Progenitor cell of endocrine pancreas (in vitro differentiated cells): ENCODE data around the gene RAPGEF1. TPM values are rescaled to one million over a fixed set of nuclear protein-coding genes. Genes with fewer than 3 reads are reported as not detected.

Experiments used
- DNase-seq: peaks from one replicate; pipeline ENCODE4 v3.0.0; 2021; ENCODE audit warnings: low spot score; ENCODE audit not compliant: unreplicated experiment
- H3K27ac Mint-ChIP-seq: 2 replicates; pipeline ENCODE4 v1.8.0; 2021; ENCODE audit warnings: mild to moderate bottlenecking, moderate library complexity, mixed read lengths
- H3K27me3 Mint-ChIP-seq: 2 replicates; pipeline ENCODE4 v1.8.0; 2021; ENCODE audit warnings: mixed read lengths
- H3K36me3 Mint-ChIP-seq: 2 replicates; pipeline ENCODE4 v1.8.0; 2022; ENCODE audit warnings: mixed read lengths; ENCODE audit not compliant: insufficient read depth
- H3K4me1 Mint-ChIP-seq: 2 replicates; pipeline ENCODE4 v1.8.0; 2021; ENCODE audit warnings: low read depth, mixed read lengths
- H3K4me3 Mint-ChIP-seq: 2 replicates; pipeline ENCODE4 v1.8.0; 2021; ENCODE audit warnings: low read depth, mild to moderate bottlenecking, moderate library complexity, mixed read lengths
- H3K9me3 Mint-ChIP-seq: 2 replicates; pipeline ENCODE4 v1.8.0; 2021; ENCODE audit warnings: low read depth, mixed read lengths
- total RNA-seq: library from RNA; stranded (reverse); gene quantifications from 2 replicates; pipeline ENCODE4 v1.2.1, GENCODE V29; 2021
- TF ChIP-seq, protein P1 (sequence below): fragments of 200-600 bp; sonication (generic); IDR thresholded peaks from one replicate; pipeline ENCODE4 v1.5.0; 2021; ENCODE audit warnings: antibody characterized with exemption, mild to moderate bottlenecking; ENCODE audit not compliant: unreplicated experiment

Gene RAPGEF1
- total RNA-seq, 1 donor from 2014 or later = 57.3 TPM

- H3K36me3 Mint-ChIP-seq = no peaks in the 10 kb centered on the region
- H3K27ac Mint-ChIP-seq = no peak overlapping the region
- no peaks in the 10 kb centered on the region for H3K27me3 Mint-ChIP-seq
- TF ChIP-seq, protein P1, sequence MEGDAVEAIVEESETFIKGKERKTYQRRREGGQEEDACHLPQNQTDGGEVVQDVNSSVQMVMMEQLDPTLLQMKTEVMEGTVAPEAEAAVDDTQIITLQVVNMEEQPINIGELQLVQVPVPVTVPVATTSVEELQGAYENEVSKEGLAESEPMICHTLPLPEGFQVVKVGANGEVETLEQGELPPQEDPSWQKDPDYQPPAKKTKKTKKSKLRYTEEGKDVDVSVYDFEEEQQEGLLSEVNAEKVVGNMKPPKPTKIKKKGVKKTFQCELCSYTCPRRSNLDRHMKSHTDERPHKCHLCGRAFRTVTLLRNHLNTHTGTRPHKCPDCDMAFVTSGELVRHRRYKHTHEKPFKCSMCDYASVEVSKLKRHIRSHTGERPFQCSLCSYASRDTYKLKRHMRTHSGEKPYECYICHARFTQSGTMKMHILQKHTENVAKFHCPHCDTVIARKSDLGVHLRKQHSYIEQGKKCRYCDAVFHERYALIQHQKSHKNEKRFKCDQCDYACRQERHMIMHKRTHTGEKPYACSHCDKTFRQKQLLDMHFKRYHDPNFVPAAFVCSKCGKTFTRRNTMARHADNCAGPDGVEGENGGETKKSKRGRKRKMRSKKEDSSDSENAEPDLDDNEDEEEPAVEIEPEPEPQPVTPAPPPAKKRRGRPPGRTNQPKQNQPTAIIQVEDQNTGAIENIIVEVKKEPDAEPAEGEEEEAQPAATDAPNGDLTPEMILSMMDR = no peak
- no peak overlapping the region for H3K4me3 Mint-ChIP-seq
- peaks cover 19% of the 10 kb centered on the region for H3K4me1 Mint-ChIP-seq
- no peaks in the 10 kb centered on the region for H3K9me3 Mint-ChIP-seq
- no peak for DNase-seq
These were observed 68.7 kb downstream of the RAPGEF1 start for GRCh38 chr9:131671133-131671520.

GRCh38 chr9:131670247-131671132 lies 69.4 kb downstream of the RAPGEF1 start:
- Mint-ChIP-seq H3K27me3 (no peaks in the 10 kb centered on the region), H3K4me1 (peaks cover 19% of the 10 kb centered on the region), H3K27ac (no peak overlapping the region), H3K36me3 (peaks cover 2% of the 10 kb centered on the region), H3K4me3 (no peak overlapping the region), H3K9me3 (no peaks in the 10 kb centered on the region)
- TF ChIP-seq, protein P1 = no peak
- no peak for DNase-seq

- no peak for DNase-seq
These were observed 70.4 kb downstream of the RAPGEF1 start for GRCh38 chr9:131669269-131670157.

GRCh38 chr9:131668439-131669268 lies 71.2 kb downstream of the RAPGEF1 start:
- no peak for DNase-seq
- TF ChIP-seq, protein P1 = no peak
- peaks cover 13% of the 10 kb centered on the region for H3K4me1 Mint-ChIP-seq

More at GRCh38 chr9:131669269-131670157, 70.4 kb downstream of the RAPGEF1 start:
- TF ChIP-seq, protein P1 = no peak
- no peak overlapping the region for H3K4me3 Mint-ChIP-seq
- peaks cover 13% of the 10 kb centered on the region for H3K4me1 Mint-ChIP-seq
- no peak overlapping the region for H3K27ac Mint-ChIP-seq
- peaks cover 4% of the 10 kb centered on the region for H3K9me3 Mint-ChIP-seq
- peaks cover 5% of the 10 kb centered on the region for H3K36me3 Mint-ChIP-seq
- H3K27me3 Mint-ChIP-seq = no peaks in the 10 kb centered on the region

More at GRCh38 chr9:131668439-131669268, 71.2 kb downstream of the RAPGEF1 start:
- Mint-ChIP-seq H3K4me3 (no peak overlapping the region), H3K9me3 (peaks cover 13% of the 10 kb centered on the region), H3K36me3 (peaks cover 11% of the 10 kb centered on the region), H3K27me3 (no peaks in the 10 kb centered on the region), H3K27ac (no peak overlapping the region)
